NCI-H2196 treated with DMSO at 0.1 percent for 48 hours (cell line): ENCODE results near the gene COP1.
"Not testable (repeated sequence)": the region's sequence is repeated elsewhere in the genome, so short reads cannot be mapped to it uniquely, and the experiment has no call there.

Source experiments
- DNase-seq: peaks from one replicate; lab custom pipeline; 2025; ENCODE audit not compliant: unreplicated experiment; lab: John Stamatoyannopoulos, UW

COP1 gene

GRCh38 chr1:176141449-176141848, 65.6 kb downstream of the COP1 start:
- DNase-seq, result no peak

- no peak for DNase-seq
Measured at GRCh38 chr1:176136891-176137290, 70.2 kb downstream of the COP1 start.

DNA sequence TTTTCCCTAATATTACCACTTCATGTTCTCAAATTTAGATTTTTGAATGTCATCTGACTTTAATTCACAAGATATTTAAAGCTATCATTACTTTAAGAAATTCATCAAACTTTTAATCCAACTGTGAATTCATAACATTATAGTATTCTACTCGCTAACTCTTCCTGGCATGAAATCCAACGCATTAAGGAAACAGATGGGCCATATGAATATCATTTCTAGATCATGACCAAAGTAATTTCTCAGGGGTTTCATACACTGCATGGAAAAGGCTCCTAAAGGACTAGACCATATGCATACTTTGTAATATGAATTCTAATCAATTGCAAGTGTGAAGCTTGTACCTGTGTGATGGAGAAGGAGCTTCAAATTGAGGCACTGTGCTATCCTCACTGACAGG, 72.4 kb downstream of the COP1 start:
- DNase-seq, result no peak

GRCh38 chr1:176122282-176122681, 84.8 kb downstream of the COP1 start:
- no peak for DNase-seq

GRCh38 chr1:176119549-176119948, 87.5 kb downstream of the COP1 start:
- DNase-seq, result no peak

DNA sequence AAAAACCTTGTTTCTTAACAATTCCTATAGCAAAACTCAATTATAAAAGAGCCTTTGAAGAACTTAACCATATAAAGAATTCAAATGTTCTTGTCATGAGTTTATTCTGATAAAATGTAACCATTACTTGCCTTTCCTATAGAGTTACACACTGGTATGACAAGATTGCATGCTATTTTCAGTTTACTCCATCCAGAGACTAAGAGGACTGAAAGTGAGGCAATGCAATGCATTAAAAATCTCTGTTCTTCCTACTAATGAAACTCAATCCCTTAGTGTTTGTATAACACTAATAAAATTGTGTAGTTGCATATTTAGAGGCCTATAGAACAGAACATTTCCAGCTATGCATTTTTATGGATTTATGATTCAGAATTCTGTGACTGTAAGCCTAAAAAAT, 88.1 kb downstream of the COP1 start:
- no peak for DNase-seq

- no peak for DNase-seq
Measured at GRCh38 chr1:176111835-176112234, 95.3 kb downstream of the COP1 start.

DNA sequence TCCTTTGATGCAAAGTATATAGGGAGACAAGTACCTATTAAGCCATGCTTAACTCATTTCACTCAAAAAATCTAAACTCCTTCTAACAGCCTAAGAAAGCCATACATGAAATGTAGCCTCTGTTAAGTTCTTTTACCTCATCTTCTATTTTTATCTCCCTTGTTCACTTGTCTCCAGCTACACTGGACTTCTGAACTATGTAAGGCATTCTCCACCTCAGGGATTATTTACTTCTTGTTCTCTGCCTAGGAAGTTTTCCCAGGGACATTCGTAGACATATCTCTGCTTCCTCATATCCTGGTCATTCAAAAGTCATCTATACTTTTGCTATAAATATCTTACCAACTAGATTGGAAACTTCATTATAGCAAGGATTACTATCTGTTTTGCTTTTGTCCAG, 96.9 kb downstream of the COP1 start:
- no peak for DNase-seq

DNA sequence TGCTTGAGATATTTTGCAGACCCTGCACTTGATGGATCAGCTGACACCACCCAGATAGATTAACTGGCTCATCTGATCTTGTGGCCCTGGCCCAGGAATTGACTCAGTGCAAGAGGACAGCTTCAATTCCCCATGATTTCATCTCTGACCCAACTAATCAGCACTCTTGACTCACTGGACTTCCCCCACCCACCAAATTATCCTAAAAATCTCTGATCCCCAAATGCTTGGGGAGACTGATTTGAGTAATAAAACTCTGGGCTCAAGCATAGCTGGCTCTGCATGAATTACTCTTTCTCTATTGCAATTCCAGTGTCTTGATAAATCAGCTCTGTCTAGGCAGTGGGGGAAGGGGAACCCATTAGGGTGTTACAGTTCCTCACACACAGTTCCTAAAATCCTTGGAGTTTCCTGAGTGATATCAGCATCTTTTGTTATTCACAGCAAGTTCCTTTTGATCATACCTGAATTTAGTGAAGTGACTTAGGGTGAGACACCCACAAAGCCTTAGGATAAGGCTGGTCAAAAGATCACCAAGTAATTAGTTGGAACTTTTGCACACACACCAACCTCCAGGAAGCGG, 104.2 kb downstream of the COP1 start:
- DNase-seq, result no peak

DNA sequence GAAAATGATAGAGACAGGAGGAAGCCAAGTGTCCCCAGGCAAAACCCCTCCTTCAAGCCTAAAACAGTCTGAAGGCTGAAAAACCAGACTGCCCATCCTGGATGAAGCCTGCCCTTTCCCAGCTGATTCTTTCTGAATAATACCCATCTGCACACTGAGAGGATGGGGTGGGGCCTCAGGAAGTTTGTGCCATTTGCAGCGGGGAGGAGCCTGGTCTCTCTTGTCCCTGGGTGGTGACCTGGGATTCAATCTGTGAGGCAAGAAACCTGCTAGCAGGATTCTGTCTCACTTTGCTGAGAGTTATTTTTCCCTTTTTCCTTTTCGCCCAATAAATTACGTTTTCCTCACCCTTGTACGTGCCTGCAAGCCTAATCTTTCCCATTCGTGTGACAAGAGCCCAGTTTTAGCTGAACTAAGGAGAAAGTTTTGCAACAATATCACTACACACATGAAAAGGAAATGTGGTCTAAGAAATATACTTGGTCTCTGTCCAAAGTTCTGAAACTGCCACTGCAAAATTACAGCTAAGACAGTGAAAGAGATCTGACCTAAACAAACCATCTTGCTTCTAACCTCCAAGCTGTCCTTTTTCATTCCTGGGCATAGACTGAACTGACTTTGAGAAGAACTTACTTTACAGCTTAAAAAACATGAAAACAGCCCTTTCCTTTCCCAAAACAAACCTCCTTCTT, 105.0 kb downstream of the COP1 start:
- no peak for DNase-seq

- DNase-seq, result no peak
Measured at GRCh38 chr1:176098560-176098959, 108.5 kb downstream of the COP1 start.

- DNase-seq, result no peak
Measured at GRCh38 chr1:176096015-176096414, 111.1 kb downstream of the COP1 start.

GRCh38 chr1:176090766-176091165, 116.3 kb downstream of the COP1 start:
- no peak for DNase-seq

- not testable (repeated sequence) for DNase-seq
Measured at GRCh38 chr1:176087746-176088145, 119.3 kb downstream of the COP1 start.

DNA sequence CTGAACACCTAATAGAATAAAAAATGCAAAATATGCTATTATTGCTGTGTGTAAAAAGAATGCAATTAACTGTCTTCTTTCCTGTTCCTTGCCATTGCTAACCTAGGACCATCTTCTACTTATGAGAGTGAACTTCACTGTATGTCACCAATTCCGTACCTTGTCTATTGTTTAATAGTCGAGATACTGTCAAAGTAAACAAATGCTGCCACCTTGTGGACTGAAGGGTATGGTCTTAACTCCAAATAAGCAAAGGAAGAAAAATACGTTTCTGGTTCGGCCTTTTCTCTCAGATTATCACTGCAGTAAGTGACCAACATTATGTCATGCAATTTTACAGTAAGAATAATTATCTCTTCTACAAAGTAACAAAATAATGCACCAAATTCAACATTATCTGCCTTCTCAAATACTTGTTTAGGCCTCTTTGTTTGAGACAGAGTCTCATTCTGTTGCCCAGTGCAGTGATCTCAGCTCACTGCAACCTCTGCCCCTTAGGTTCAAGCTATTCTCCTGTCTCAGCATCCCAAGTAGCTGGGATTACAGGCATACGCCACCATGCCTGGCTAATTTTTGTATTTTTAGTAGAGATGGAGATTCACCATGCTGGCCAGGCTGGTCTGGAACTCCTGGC, 133.4 kb downstream of the COP1 start:
- peak; percentile 24 for DNase-seq

- DNase-seq, result no peak
Measured at GRCh38 chr1:176068901-176069300, 138.2 kb downstream of the COP1 start.

DNA sequence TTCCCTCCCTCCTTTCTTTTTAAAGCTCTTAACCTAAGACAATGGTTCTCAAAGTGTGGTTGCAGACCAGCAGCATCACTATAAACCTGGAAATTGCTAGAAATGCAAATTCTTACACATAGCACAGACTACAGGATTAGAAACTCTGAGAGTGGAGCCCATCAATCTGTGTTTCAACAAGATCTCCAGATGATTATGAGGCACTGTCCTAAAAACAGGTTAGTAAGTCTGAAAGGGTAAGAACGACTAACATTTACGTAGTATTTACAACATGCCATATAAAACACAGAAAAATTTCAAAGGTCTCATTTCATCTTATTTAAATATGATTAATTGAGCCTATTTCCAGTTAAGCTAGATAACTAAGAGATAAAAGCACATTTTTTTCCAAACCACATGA, 138.8 kb downstream of the COP1 start:
- no peak for DNase-seq

DNA sequence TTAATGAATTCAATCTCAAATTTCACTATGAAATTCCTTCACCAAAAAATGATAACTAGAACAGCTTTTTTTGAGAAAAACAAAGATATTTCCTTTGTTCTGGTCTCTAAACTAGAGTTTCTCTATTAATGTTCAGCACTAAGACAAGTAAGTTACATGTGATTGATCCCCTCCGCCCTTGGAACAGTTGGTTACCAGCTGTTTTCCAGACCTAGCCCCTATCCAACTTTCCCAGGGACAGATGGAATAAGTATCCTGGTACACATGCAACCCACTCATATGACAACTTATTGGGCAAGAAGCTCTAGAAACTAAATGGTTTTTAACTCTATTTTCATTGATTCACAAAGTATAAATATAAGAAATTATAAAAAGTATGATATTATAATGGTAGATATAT, 140.4 kb downstream of the COP1 start:
- no peak for DNase-seq

- no peak for DNase-seq
Measured at GRCh38 chr1:176058686-176059085, 148.4 kb downstream of the COP1 start.

DNA sequence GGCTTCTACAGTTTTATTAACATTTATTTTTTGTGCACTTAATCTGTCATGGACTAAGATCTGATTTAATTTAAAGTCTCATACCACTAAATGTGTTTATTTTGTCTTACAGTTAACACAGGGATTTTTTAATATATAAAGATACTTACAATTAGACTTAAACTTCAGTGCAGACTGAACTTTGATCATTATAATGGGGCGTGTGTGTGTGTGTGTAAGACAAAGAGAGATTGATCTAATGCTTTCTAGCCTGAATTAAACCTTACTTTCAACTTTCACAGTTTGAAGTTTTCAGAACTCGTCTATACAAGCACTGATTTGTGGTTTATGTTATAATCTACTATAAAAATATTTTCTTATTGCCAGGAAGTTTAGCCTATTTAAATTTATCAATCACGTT, 150.8 kb downstream of the COP1 start:
- no peak for DNase-seq

GRCh38 chr1:176055398-176055797, 151.7 kb downstream of the COP1 start:
- DNase-seq, result no peak

GRCh38 chr1:176051902-176052518, 155.1 kb downstream of the COP1 start:
- DNase-seq, result no peak
